ENCODE results near the gene HDGFL2. TPM values are rescaled to one million over a fixed set of nuclear protein-coding genes. Genes with fewer than 3 reads are reported as not detected.

The HDGFL2 gene
- total and polyA plus RNA-seq, 2 of the 8 experiments (the other 6 are each of a cell fraction or from before 2014, with no cell fraction given), result 31.1 to 106 TPM

DNA sequence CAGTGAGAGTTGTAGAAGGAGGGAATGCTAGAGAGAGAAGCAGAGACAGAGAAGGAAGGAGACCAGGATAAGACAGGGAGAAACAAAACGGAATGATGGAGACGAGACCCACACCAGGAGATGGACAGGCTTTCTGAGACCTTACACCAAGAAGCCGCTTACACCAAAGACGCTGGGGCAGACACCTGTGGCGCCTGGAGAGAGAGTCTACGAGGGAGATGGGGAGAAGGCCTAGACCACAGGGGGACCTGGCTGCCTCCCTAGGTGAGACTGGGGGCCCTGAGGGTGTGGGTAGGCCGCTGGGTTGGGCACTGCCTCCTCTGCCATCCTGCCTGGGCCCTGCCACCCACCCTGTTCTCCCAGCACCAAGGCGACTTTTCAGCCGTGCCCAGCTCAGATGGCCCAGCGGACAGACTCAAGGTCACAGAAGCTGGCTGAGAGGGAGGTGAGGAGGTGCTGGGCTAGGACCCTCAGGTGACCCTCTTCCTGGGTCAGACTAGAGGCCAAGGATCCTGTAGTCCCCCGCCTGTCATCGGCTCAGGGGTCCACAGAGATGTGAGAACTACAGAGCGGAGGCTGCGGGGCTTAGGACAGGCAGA lies 57.9 kb downstream of the HDGFL2 start:
- Histone ChIP-seq H3K18ac (ENCODE audit: extremely low read depth, low read length) (no peak overlapping the region), H2BK120ac (replicated peaks; ENCODE audit: low read depth, low read length) (no peak overlapping the region), H4K5ac (ENCODE audit: insufficient read length, low read depth, low read length) (no peak overlapping the region), H4K20me1 (replicated peaks in 1 of 2; ENCODE audit: control insufficient read depth in 1 of 2, insufficient read depth in 2 of 2, low read length in 2 of 2) (peaks cover 0 to 3% of the 10 kb centered on the region in 2 experiments), H3K79me1 (ENCODE audit: low read depth, low read length) (no peaks in the 10 kb centered on the region), H3K9ac (replicated peaks in 1 of 4; ENCODE audit: extremely low read depth in 1 of 4, low read depth in 3 of 4, low read length in 3 of 4) (no peak overlapping the region), H3K27ac (ENCODE audit: low read depth, low read length) (no peak overlapping the region), H2AFZ (ENCODE audit: low read length) (no peak overlapping the region), H2BK15ac (ENCODE audit: low read length) (no peak overlapping the region), H3K36me3 (ENCODE audit: control insufficient read depth in 2 of 4, insufficient read depth in 4 of 4, low read length in 3 of 4) (no peaks in the 10 kb centered on the region), H2AK5ac (ENCODE audit: low read depth, low read length) (no peak overlapping the region), H3K4me1 (replicated peaks in 1 of 4; ENCODE audit: control insufficient read depth in 3 of 4, insufficient read depth in 4 of 4, low read length in 3 of 4) (peaks cover 0 to 3% (median under 1%) of the 10 kb centered on the region in 4 experiments; a peak in 1 of 7 replicates), H3K4ac (replicated peaks; ENCODE audit: insufficient read length, low read depth, low read length) (no peak overlapping the region), H4K91ac (replicated peaks; ENCODE audit: insufficient read length, low read length) (no peak overlapping the region), H3K23me2 (ENCODE audit: low read depth, low read length) (peaks cover 4% of the 10 kb centered on the region; the same call in 1 of the 2 replicates), H3K27me3 (replicated peaks in 1 of 4; ENCODE audit: control insufficient read depth in 3 of 4, extremely low read depth in 1 of 4, insufficient read depth in 3 of 4, low read length in 3 of 4) (peaks cover 0 to 14% (median 13%) of the 10 kb centered on the region in 4 experiments; a peak in 4 of 7 replicates), H3K4me3 (ENCODE audit: extremely low read depth in 1 of 4, insufficient read depth in 2 of 4, low read depth in 3 of 4, low read length in 4 of 4) (no peak overlapping the region), H2BK20ac (ENCODE audit: low read length) (no peak overlapping the region), H3K56ac (replicated peaks; ENCODE audit: insufficient read length, low read depth, low read length) (no peak overlapping the region), H3K4me2 (ENCODE audit: insufficient read depth in 1 of 2, low read depth in 2 of 2, low read length in 2 of 2) (no peak overlapping the region), H3K79me2 (ENCODE audit: control insufficient read depth in 1 of 2, insufficient read depth in 2 of 2, low read length in 2 of 2) (no peaks in the 10 kb centered on the region), H3K9me3 (ENCODE audit: insufficient read depth in 2 of 2, low read depth in 1 of 2, low read length in 1 of 2) (no peaks in the 10 kb centered on the region), H3K14ac (ENCODE audit: insufficient read length) (no peak overlapping the region), H3K23ac (ENCODE audit: insufficient read length) (no peak overlapping the region), H2BK12ac (ENCODE audit: low read depth, low read length) (no peak overlapping the region; the same call in 1 of the 2 replicates), H2BK5ac (ENCODE audit: low read depth, low read length) (no peak overlapping the region), H4K8ac (ENCODE audit: extremely low read depth, insufficient read depth, low read length) (no peak overlapping the region)
- CTCF ChIA-PET (ENCODE audit: partially characterized antibody), result interaction anchor here (0.5 to 8.4 kb wide), 3 partner anchors 14 to 1329 kb away, joined by 3 to 62 read pairs (median 4); partner anchors contain the start of gene PLIN4
- POLR2A ChIA-PET (ENCODE audit: partially characterized antibody), result no interaction called here
- FAIRE-seq (no peak), DNase-seq (ENCODE audit: low read depth in 1 of 2, low spot score in 2 of 2) (no peak)
- WGBS, 2 experiments (ENCODE audit: extremely low coverage in 1 of 2, insufficient coverage in 1 of 2, insufficient read length in 1 of 2, insufficient replicate concordance in 2 of 2, low coverage in 1 of 2, low lambda C conversion rate in 2 of 2, missing lambda C conversion rate in 1 of 2), result 81% methylated on average over 14 of the region's 14 CpGs; no CpG with 5 or more reads in 1 of the 2 experiments
- TF ChIP-seq SAP30 (IDR thresholded peaks at IDR 0.05; ENCODE audit: insufficient read depth, insufficient replicate concordance, low read length) (no peak), SIX5 (IDR thresholded peaks at IDR 0.05; ENCODE audit: low read depth, low read length) (no peak), GTF2F1 (IDR thresholded peaks at IDR 0.05; ENCODE audit: borderline replicate concordance, low read depth, low read length) (no peak), YY1 (IDR thresholded peaks at IDR 0.05; ENCODE audit: low read depth, low read length) (no peak), SIN3A (conservative IDR thresholded peaks at IDR 0.05 in 1 of 2, IDR thresholded peaks at IDR 0.05 in 1 of 2; ENCODE audit: low read depth in 1 of 2, low read length in 2 of 2) (no peak), BCL11A (IDR thresholded peaks at IDR 0.05; ENCODE audit: low read depth in 2 of 2, low read length in 2 of 2) (no peak), CHD1 (IDR thresholded peaks at IDR 0.05; ENCODE audit: low read depth, low read length) (no peak), SIRT6 (IDR thresholded peaks at IDR 0.05; ENCODE audit: low read length) (no peak), CREB1 (IDR thresholded peaks at IDR 0.05) (no peak), RNF2 (IDR thresholded peaks at IDR 0.05; ENCODE audit: borderline replicate concordance, low read depth, low read length, missing control alignments, poor library complexity, severe bottlenecking) (no peak), TCF12 (IDR thresholded peaks at IDR 0.05; ENCODE audit: low read depth, low read length) (no peak), BRCA1 (IDR thresholded peaks at IDR 0.05; ENCODE audit: low read depth, low read length) (no peak), CHD2 (IDR thresholded peaks at IDR 0.05; ENCODE audit: low read length) (no peak), CTBP2 (IDR thresholded peaks at IDR 0.05; ENCODE audit: borderline replicate concordance, insufficient read depth, insufficient read length, low read length) (no peak)
